ENCODE measurements around the gene CRYAA.

The CRYAA gene

DNA sequence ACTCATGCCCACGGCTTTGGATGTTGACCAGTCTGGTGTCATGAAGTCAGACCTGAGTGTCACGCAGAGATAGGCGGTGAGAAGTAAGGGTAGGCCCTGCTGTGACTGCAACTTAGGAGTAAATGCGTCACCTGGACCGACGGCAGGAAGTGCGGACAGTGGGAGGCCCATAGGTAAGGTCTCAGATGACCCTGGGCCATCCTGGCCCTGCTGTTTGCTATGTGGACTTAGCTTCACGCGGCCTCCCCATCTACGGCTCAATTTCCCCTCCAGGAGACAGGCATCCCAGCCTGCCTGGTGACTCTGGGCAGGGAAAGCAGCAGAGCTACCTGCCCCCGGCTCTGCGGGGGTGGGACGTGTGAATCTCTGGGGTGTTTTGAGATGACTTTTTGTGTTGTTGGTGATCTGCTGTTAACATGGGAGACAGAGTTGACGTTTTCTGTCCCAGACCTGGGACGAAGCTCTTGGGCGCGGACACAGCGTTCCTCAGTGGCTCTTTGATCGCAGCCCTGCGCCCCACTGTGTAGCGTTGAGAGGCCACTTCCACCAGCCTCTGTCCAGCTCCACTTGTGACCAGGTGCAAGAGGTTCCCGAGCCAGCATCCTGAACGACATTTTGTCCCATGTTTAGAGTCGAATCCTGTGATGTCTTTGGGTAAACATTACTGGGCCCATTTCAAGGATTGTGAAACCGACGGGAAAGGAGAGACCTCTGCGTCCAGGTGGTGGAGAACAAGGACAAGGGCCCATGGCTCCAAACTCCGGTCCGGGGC, 39.9 kb downstream of the CRYAA start:
- no peak for TF ChIP-seq POLR2A (IDR thresholded peaks at IDR 0.05; ENCODE audit: low read depth, low read length)
- FAIRE-seq (no peak), DNase-seq (ENCODE audit: insufficient read length, low spot score) (no peak)

DNA sequence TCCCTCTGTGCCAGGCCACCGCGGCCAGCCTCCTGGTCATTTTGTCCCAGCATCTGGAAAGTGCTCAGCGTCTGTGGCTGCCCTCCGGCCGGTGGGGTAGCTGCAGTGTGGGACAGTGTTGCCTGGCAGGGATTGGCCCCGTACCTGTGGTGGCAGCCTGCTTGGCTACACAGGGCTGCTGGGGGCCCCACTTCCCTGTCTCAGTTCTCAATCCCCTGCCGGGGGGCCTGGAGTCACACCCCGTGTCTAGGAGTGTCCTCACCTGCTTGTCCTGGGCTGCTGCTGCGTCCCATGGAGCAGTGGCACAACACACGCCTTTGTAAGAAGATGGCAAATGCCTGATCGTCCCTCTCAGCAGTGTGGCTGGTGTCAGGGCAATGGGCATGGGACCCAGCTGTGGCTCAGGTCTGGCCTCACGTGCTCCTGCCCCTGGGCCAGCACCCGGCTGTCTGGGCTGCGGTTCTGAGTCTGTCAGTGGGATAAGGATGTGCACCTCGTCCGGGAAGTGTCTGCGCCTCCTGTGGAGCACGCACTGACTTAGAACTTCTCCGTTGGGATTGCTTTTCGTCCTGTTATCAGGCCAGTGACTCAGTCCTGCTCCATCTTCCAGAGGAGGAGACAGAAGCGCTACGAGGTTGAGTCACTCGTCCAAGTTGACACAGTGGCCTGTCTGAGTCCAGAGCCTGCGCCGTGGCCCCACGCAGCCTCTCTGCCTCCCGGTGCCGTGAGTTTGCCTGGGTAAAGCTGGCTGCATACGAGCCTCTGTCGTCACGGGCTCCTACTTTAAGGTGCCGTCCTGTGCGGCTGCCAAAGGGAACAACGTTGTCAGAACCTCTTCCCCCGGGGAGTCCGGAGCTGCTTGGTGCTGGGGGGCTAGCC, 41.0 kb downstream of the CRYAA start:
- peak; percentile 97 for DNase-seq (ENCODE audit: insufficient read length, low spot score)
- no peak; the same call in 1 of the 2 replicates for TF ChIP-seq POLR2A (IDR thresholded peaks at IDR 0.05; ENCODE audit: low read depth, low read length)
- no peak for FAIRE-seq

DNA sequence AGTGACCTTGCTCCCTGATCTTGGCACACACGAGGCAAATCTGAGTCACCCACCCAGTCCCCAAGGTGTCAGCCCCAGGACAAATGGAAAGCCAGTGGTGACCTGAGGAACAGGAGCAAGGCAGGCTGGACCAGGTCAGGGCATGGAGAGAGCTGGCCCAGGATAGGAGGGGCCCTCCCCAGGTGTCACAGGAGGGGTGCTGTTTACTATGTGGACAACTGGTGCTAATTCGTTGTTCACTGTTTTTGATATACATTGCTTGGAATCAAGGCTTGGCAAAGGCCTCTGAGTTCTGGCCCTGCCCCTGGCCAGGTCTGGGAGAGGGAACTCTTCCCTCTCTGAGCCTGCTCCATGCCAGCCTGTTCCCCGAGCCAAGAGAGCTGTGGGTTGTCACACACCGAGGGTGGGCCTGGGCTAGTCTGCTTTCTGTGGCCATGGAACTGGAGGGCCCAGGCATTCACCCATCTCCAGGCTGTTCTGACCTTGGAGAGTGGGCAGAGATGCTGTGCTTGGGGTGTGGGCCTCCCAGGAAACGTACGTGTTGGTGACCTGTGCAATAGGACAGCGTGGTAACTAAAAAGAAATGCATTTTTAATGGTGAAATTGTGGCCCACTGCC, 41.8 kb downstream of the CRYAA start:
- FAIRE-seq (no peak), DNase-seq (ENCODE audit: insufficient read length, low spot score) (no peak)
- TF ChIP-seq POLR2A (IDR thresholded peaks at IDR 0.05; ENCODE audit: low read depth, low read length): no peak

DNA sequence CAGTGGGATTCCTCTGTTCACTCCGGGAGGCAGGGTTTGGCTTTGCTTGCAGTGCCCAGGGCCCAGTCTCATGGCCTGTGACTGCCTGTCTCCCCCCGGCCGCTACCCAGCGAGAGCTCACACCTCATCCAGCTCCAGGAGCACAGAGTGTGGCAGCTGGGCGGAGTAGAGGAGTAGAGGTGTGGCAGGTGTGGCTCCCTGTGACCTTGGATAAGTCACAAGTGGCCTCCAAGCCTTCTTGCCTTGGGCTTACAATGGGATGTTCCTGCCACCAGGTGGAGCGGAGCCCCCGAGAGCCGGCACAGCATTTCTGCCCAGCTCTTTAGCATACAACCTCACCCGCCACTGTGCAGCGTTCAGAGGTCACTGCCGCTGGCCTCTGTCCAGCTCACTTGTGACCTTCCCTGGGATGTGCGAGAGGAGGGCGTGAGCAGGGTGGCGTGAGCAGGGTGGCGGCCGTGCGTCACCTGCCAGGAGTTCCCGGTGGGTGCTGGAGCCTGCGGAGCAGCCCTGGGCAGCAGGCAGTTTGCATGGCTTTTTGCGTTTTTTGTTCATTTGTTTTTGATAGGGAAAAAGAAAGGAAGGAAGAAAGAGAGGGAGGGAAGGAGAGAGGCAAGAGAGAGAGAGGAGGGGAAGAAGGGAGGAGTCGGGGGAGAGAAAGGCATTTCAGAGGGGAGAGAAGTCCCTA, 42.4 kb downstream of the CRYAA start:
- no peak for TF ChIP-seq POLR2A (IDR thresholded peaks at IDR 0.05; ENCODE audit: low read depth, low read length)
- no peak for DNase-seq (ENCODE audit: insufficient read length, low spot score)
- FAIRE-seq: no peak

- no peak for TF ChIP-seq POLR2A (IDR thresholded peaks at IDR 0.05; ENCODE audit: low read depth, low read length)
- DNase-seq (ENCODE audit: insufficient read length, low spot score): no peak
- no peak for FAIRE-seq
Measured at GRCh38 chr21:43211760-43212115, 42.9 kb downstream of the CRYAA start.

All from H54 (cell line).